ENCODE results near the gene CCSAP. TPM values are rescaled to one million over a fixed set of nuclear protein-coding genes. Genes with fewer than 3 reads are reported as not detected.

CCSAP gene
- total and polyA plus RNA-seq, 2 of the 4 experiments (the other 2 are of a cell fraction): 2.3 to 3.8 TPM

GRCh38 chr1:229279242-229279641 is 63.6 kb downstream of the CCSAP start (continued):
- TF ChIP-seq CEBPB (IDR thresholded peaks at IDR 0.05; ENCODE audit: low read depth, low read length) (no peak), RFX5 (IDR thresholded peaks at IDR 0.05; ENCODE audit: low read depth, low read length) (no peak), MXI1 (IDR thresholded peaks at IDR 0.05; ENCODE audit: borderline replicate concordance, low read depth, low read length) (no peak), FOS (IDR thresholded peaks at IDR 0.05; ENCODE audit: low read depth, low read length) (no peak), CHD1 (IDR thresholded peaks at IDR 0.05; ENCODE audit: low read depth, low read length) (no peak), MAFK (IDR thresholded peaks at IDR 0.05; ENCODE audit: low read depth, low read length) (no peak)

GRCh38 chr1:229278120-229278741 is 64.6 kb downstream of the CCSAP start:
- POLR2A ChIA-PET (ENCODE audit: unreplicated experiment): no interaction called here
- H2BK120ac ChIP-seq (ENCODE audit: low read depth, low read length): no peak overlapping the region
- H3K9me1 ChIP-seq (ENCODE audit: insufficient read depth, low read length): peaks cover 11% of the 10 kb centered on the region
- H4K5ac ChIP-seq (ENCODE audit: low read depth, low read length): no peak overlapping the region; the same call in 1 of the 2 replicates
- no peak for ATAC-seq (ENCODE audit: low read depth)
- H2BK5ac ChIP-seq (ENCODE audit: low read depth, low read length, poor library complexity, severe bottlenecking): no peak overlapping the region
- intact Hi-C loops (cut with micrococcal nuclease) (no loop called here), dilution Hi-C loops (cut with HindIII; ENCODE audit: low sequenced_read_pairs, unreplicated experiment) (no loop called here), in situ Hi-C loops (cut with MboI; ENCODE audit: low sequenced_read_pairs) (no loop called here)
- no peak overlapping the region for H3K4me2 ChIP-seq (ENCODE audit: low read depth, low read length)
- no TSS peak for BruUV-seq (replicated peaks)
- H3K4me1 ChIP-seq (ENCODE audit: control insufficient read depth, insufficient read depth, low read length): peaks cover 9% of the 10 kb centered on the region
- no peak overlapping the region for H2BK15ac ChIP-seq (ENCODE audit: low read depth, low read length)
- 100% methylated on average over 1 of the region's 2 CpGs; no CpG with 5 or more reads in 1 of the 2 experiments for WGBS, 2 experiments (ENCODE audit: extremely low coverage in 2 of 2, insufficient read length in 1 of 2)
- no peak overlapping the region for H2BK20ac ChIP-seq (ENCODE audit: low read depth, low read length)
- no peak overlapping the region for H3K14ac ChIP-seq (replicated peaks; ENCODE audit: low read depth, low read length)
- no peak overlapping the region for H2AK9ac ChIP-seq (replicated peaks; ENCODE audit: low read depth, low read length, poor library complexity)
- H3K9me3 ChIP-seq (ENCODE audit: control insufficient read depth, insufficient read depth, low read length): no peaks in the 10 kb centered on the region
- no peak overlapping the region for H3K27ac ChIP-seq (ENCODE audit: insufficient read depth, low read length)
- 0 out of 2 replicates have a peak, but pooled peaks cover 2% of the 10 kb centered on the region for H3K36me3 ChIP-seq (ENCODE audit: control insufficient read depth, insufficient read depth, low read length)
- TF ChIP-seq MAFK (IDR thresholded peaks at IDR 0.05; ENCODE audit: low read depth, low read length): no peak
- no peak for TF ChIP-seq MAZ (IDR thresholded peaks at IDR 0.05; ENCODE audit: borderline replicate concordance, low read depth, low read length)
- no peak for TF ChIP-seq CEBPB (IDR thresholded peaks at IDR 0.05; ENCODE audit: low read depth, low read length)
- no peak for TF ChIP-seq CTCF (conservative IDR thresholded peaks at IDR 0.05; ENCODE audit: low read depth, low read length)
- TF ChIP-seq ELK1 (IDR thresholded peaks at IDR 0.05; ENCODE audit: borderline replicate concordance, low read depth, low read length): no peak
- no peak for TF ChIP-seq FOS (IDR thresholded peaks at IDR 0.05; ENCODE audit: low read depth, low read length)
- no peak for TF ChIP-seq NFE2L2 (IDR thresholded peaks at IDR 0.05; ENCODE audit: low read depth, low read length)
- TF ChIP-seq RFX5 (IDR thresholded peaks at IDR 0.05; ENCODE audit: low read depth, low read length): no peak
- no peak for TF ChIP-seq CHD1 (IDR thresholded peaks at IDR 0.05; ENCODE audit: low read depth, low read length)
- TF ChIP-seq RAD21 (IDR thresholded peaks at IDR 0.05; ENCODE audit: low read length): no peak
- no peak overlapping the region for H3K9ac ChIP-seq (ENCODE audit: low read depth, low read length)
- DNase-seq: no peak
- H2AFZ ChIP-seq (replicated peaks; ENCODE audit: low read length, poor library complexity): no peak overlapping the region
- CTCF ChIA-PET: no interaction called here
- H3K23ac ChIP-seq (ENCODE audit: low read depth, low read length): no peak overlapping the region
- no peak overlapping the region for H2AK5ac ChIP-seq (ENCODE audit: low read depth, low read length)
- H4K91ac ChIP-seq (ENCODE audit: insufficient read depth, low read depth, low read length): no peak overlapping the region
- H4K20me1 ChIP-seq (ENCODE audit: insufficient read depth, low read length): peaks cover 42% of the 10 kb centered on the region
- H3K18ac ChIP-seq (ENCODE audit: low read depth, low read length): no peak overlapping the region
- peaks cover 43 to 78% of the 10 kb centered on the region in 2 experiments for H3K79me1 ChIP-seq (ENCODE audit: low read depth in 1 of 2, low read length in 2 of 2)
- no peaks in the 10 kb centered on the region for H3K27me3 ChIP-seq (ENCODE audit: control insufficient read depth, insufficient read depth, low read length)
- no peak overlapping the region for H3K4me3 ChIP-seq (ENCODE audit: insufficient read depth, low read depth, low read length)
- no peak overlapping the region for H3K56ac ChIP-seq (ENCODE audit: extremely low read depth, insufficient read depth, low read length)
- no peak overlapping the region for H3K4ac ChIP-seq (ENCODE audit: low read depth, low read length)
- H4K8ac ChIP-seq (ENCODE audit: low read depth in 2 of 2, low read length in 2 of 2): no peak overlapping the region

All from IMR-90 (cell line).